ENCODE data around the gene PDHX.

PDHX gene

DNA sequence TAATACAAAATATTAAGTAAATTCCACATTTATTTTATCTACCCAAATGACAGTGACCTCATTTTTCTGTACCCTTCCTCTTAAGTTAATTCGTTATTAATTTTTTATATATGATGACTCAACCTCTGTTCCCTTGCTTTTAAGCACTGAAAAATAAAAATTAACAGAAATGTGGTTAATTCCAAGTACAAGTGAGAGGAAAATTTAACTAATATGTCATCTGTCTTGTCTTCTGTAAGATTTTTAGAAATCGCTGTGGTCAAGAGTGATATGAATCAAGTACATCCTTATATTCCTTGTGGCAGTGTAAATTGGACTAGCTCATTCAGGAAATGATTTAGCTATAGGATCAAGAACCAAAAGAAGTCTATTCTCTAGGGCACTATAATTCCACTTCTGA is 74.5 kb downstream of the PDHX start:
- DNase-seq (ENCODE audit: low read depth), result no peak

GRCh38 chr11:34994854-34995253 is 78.4 kb downstream of the PDHX start:
- DNase-seq (ENCODE audit: low read depth), result no peak

GRCh38 chr11:34996958-34997357 is 80.5 kb downstream of the PDHX start:
- DNase-seq (ENCODE audit: low read depth), result no peak

DNA sequence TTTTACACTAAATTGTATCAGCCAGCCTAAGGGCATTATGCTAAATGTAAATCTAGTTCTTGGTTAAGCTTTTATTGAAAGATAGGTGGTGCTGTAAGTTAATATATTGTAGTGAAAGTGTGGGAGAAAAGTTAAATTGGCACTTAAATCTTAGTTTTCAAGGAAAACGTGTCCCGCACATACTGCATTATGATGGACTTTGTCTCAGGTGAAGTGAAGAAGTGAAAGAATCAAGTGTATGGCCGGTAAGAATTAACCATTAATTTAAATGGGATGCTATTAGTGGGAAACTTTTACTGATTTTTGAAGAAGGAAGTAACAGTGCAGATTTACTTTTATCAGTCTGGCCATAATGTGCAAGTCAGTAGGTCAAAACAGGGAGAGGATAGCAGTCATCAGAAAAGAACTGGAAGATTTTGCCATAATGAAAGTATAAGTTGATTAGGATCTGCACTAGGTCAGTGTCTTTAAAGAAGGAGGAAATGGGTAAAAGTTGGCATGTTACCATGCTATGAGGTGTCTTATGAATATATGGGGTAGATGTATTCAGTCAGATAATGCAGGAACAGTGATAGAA is 81.6 kb downstream of the PDHX start:
- no peak for DNase-seq (ENCODE audit: low read depth)

GRCh38 chr11:34999453-34999852 is 83.0 kb downstream of the PDHX start:
- no peak for DNase-seq (ENCODE audit: low read depth)

DNA sequence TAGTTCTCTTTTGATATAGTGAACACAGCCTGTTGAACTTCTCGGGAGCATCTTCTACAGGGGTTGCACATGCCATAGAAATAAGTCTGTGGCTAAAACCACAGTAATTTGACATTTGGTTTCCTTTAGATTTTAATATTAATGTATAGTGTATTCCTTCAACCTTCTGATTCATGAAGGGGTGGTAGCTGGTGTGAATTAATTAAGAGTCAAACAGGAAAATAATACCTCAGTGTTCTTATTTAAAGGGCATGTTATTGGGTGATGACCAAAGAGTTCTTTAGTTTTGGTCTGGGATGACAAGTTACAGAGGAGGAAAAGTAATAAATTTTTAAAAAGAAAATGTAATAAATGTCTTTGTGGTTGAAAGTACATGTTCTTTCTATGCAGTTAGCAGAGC is 86.8 kb downstream of the PDHX start:
- DNase-seq (ENCODE audit: low read depth), result no peak

- DNase-seq (ENCODE audit: low read depth), result no peak
Observed at GRCh38 chr11:35003658-35004057, 87.2 kb downstream of the PDHX start.

DNA sequence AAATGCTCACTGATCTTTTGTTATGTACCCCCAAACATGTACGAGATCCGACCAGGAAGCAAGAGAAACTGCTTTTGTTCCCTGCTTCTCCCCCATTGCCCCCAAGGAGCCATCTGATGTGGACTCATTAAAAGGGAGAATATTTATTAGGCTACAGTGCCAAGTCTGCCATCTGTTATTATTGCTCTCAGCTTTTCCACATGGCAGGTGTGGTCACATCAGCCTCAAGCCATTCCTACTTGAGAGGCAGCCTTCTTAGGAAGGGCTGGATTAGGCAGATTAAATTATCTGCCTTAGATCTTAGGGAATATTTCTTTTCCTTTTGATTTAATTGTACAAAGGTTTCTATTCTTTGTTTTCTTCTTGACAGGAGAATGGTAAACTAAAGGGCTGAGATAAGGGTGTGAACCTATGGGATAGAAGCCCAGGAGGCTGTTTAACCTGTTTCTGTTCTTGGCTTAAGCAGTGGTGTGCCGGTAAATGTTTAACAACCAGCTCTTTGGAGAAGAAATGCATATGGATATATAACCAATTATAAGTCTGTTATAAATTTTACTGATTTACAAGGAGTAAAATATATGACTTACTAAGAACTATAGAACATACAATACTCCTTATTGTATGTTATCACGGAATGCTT is 88.8 kb downstream of the PDHX start:
- DNase-seq (ENCODE audit: low read depth), result no peak

DNA sequence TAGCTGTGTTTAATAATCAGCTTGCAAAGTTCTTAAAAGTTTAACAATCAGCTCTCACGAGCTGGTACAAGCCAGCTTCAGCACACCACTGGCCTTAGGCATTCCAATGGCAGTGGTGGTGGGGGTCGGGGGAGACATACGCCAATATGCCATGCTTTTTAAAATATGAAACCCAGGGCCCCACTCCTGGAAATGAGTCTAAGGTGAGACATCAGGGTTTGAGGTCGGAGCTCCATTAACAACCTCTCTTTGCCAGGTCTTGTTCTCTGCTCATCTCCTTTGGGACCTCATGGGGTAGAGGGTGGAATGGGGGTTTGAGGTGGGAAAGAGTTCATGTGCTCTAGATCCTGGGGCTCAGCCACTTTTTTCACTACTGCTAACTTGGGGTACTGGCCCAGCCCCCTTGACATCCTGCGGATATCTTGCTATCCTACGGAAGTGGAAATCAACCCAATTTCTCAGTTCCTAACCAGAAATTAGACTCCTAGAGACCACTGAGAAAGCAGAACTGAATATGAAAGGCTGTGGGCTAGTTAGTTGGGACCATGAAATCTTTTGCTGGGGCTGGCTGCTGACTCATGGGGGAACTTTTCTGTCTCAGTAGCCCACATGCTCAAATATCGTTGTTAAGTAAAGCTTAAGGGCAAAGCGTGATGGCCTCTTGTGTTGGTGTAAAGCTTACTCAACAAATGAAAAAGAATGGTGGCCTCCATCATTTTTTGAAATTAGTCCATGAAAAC is 90.1 kb downstream of the PDHX start:
- no peak for DNase-seq (ENCODE audit: low read depth)

- DNase-seq (ENCODE audit: low read depth), result no peak
Observed at GRCh38 chr11:35007277-35007676, 90.9 kb downstream of the PDHX start.

DNA sequence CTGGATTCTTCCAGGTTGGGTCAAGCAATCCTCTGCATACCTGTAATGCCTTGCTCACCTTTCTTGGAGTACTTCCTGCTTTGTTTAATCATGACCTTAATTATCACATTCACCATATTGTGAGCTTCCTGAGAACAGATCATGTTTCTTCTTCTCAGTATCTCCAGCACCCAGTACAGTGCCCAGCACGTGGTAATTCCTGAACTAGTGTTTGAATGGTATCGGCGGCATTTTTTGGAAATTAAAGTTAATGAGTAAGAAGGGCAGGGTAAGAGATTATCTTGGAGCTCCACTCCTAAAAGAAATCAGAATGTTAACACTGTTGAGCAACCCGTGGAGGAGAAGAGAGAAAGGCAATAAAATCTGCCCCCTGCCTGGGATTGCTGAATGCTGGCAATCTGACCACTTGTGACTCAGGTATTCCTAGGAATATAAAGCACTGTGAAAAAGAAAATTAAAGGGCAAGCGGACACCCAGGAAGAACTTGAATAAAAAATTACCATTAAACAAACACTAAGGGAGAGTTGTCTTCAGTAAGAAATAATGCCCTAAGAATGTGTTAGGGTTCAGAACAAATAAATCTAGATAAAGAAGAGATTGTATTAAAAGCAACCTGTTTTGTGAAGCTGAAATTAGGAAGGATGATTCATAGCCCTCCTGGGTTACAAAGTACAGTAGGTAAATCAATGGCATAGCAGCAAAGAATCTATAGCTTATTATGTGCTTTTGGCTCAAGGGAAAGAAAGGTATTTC is 92.9 kb downstream of the PDHX start:
- DNase-seq (ENCODE audit: low read depth), result no peak

DNA sequence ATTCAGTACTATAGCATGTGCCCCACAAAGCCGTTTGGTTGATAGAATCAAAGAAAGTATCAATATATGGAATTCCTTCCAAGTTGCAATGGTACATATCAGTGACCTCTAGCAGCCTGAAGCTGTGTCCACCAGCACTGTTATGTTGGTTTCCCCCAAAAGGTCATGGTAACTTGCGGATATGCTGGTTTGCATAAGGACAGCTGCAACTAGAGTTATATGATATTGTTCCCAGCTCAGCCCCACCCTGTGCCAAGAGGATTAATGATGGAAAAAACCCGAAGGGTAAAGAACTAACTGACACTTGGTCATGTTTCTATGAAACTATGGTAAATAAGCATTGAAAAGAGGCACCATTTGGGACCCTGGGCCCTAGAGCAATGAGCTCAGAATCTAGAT is 93.5 kb downstream of the PDHX start:
- no peak for DNase-seq (ENCODE audit: low read depth)

- DNase-seq (ENCODE audit: low read depth), result no peak
Observed at GRCh38 chr11:35010654-35011053, 94.2 kb downstream of the PDHX start.

- no peak for DNase-seq (ENCODE audit: low read depth)
Observed at GRCh38 chr11:35011389-35011788, 95.0 kb downstream of the PDHX start.

- DNase-seq (ENCODE audit: low read depth), result no peak
Observed at GRCh38 chr11:35011944-35012343, 95.5 kb downstream of the PDHX start.

DNA sequence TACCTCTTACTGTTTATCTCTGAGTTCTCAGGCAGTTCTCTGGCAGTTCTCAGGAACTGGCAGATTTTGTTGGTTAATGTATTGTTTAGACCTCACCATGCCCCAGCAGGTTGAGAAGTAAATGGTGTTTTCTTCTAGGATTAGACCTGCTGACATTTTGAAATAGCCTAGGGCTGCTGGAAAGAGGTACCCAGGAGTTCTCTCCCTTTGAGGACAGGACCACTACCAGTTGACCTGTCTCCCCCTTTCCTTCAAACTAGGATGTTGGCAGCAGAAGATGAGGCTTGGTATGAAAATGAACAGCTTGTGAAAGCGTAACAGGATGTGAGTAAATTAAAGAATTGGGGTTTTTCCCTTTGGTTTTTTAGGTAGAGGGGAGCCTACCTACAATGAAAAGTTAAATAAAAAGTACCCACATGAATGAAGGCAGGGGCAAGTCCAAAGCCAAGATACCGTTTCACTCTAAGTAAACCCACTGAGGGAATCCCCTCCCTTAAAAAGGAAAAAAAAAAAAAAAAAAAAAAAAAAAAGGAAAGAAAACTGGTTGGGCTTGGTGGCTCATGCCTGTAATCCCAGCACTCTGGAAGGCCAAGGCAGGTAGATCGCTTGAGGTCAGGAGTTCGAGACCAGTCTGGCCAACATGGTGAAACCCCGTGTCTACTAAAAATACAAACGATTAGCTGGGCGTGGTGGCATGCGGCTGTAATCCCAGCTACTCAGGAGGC is 96.2 kb downstream of the PDHX start:
- DNase-seq (ENCODE audit: low read depth), result no peak

GRCh38 chr11:35013514-35014233 is 97.3 kb downstream of the PDHX start:
- DNase-seq (ENCODE audit: low read depth), result no peak

GRCh38 chr11:35014346-35014745 is 97.9 kb downstream of the PDHX start:
- DNase-seq (ENCODE audit: low read depth), result no peak

DNA sequence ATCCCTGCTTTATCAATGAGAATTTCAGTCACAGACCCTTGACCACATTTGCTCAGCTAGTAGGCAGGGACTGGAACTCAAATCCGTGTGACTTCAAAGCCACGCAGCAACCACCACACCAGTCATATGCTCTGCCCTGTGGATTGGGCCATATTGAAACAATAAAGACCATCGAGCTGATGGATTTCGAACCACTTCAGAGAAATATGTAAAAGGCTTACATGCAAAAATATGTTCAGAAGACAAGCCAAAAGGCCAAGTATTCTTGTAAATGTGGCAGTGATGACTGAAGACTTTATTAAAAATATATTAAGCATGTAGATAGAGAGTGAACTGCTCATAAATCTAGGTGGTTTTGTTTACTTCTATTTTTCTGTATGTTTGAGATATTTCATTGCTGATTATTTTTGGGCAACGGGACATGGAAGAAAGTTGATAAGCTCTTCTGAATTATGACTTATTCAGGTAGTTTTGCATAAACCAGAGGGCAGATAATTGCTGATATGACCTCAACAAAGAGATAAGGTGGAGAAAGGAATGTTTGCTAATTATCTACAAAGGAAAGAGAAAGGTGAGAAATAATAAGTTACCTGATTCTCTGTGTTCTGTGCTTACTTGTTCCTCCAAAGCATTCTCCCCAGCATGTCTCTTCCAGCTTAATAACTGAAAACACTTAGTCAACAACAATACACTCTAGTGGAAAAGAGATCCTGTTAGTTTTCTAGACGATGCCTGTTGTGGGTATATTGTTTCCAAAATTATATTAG is 99.4 kb downstream of the PDHX start:
- no peak for DNase-seq (ENCODE audit: low read depth)

DNA sequence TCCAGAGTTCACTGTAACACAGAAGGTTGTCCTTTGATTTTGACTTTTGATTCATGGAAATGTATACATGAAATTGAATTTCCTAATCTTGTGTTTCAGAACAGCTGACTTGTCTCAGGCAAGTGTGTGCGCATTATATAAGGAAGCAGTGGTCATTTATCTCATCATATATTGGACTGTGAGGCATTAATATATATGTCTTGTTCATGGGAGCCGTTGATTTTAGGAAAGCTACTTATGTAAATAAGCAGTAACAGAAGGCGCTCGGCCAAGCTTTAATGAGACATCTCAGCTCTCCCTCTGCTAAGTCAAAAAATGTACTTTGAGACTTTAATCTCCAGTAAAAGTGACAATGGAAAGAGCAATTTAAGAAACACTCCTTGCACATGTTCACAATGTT is 100.5 kb downstream of the PDHX start:
- DNase-seq (ENCODE audit: low read depth), result no peak

Data from activated T-cell treated with anti-CD3 and anti-CD28 coated beads for 48 hours (primary cell).